HG02981 (cell line): ENCODE results near the gene IL1B.

Experiments used
- ATAC-seq: cut with Tn5 transposase; IDR thresholded peaks from one replicate; pipeline ENCODE4 v1.9.1; 2021; ENCODE audit warnings: mild to moderate bottlenecking, moderate library complexity; ENCODE audit not compliant: unreplicated experiment

IL1B gene

DNA sequence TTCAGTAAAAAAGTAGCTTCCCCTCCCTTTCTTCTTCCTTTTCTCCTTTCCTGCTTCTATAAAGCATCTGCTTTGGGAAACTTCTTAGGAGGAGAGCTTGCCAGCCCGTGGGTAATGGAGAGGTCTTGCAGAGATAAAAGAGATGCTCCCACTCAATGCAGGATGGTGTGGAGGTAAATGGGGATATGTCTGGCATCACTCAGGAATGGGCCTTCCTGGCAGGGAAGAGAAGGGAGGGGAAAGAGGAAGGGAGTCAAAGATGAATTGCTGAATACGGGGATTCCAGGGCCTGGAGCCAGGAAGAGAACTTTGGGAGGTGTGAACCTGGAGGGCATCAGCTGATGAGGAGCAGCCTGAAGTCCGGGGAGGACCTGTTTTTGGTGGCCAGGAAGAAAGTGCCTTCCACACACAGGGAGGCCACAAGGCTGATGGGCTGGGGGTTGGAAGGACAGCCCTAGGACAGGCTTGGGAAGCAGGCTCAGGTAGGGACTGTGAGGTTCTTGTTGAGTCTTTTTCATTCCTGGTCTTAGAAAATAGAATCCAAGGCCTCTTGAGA is 25.2 kb downstream of the IL1B start:
- ATAC-seq: no peak

DNA sequence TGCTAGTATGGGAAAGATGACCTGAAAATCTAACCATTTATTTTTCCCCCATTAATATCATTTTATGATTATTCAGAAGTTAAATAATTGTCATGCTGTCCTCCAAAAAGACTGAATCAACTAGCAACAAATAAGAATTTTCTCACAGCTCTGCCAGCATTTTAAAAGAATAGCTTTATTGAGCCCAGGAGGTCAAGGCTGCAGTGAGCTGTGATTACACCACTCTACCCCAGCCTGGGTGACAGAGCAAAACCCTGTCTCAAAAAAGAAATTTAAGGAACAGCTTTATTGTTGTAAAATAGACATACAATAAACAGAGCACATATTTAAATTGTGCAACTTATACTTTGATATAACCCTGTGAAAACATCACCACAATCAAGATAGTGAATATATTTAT is 27.5 kb downstream of the IL1B start:
- no peak for ATAC-seq

- no peak for ATAC-seq
These were observed 29.3 kb downstream of the IL1B start for GRCh38 chr2:112807233-112807807.

GRCh38 chr2:112805542-112805941 is 31.0 kb downstream of the IL1B start:
- ATAC-seq: no peak

DNA sequence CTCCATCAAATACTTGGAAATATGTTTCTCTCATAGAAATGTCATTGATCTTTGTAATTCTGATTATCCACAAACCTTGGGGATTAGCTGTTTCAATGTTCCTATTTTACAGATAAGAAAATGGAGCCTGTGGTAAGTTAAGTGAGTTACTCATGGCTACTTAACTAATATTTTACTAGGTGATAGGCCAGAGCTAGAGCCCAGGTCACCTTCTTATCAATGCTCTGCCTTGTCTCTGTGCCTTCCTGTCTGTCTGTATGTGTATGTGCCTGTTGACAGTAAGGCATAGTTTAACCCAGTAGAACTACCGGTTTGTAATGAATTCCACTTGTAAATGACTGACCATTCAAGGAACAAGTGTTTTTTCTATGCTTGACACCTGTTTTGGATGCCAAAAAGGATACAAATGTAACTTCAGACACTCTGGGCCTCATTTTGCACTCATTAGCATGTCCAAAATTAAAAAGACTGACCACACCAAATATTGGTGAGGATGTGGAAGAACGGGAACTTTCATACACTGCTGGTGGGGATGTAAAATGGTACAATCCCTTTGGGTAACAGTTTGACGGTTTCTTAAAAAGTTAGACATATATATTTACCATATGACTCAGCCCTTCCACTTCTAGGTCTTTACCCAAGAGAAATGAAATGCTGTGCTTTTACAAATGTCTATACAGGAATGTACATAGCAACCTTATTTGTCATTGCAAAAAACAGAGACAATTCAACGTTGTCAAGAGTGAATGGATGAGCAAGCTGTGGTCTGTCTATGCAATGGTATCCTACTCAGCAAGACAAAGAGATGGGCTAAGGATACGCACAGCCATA is 32.7 kb downstream of the IL1B start:
- no peak for ATAC-seq

GRCh38 chr2:112800881-112801583 is 35.5 kb downstream of the IL1B start:
- no peak for ATAC-seq

GRCh38 chr2:112798979-112799975 is 37.3 kb downstream of the IL1B start:
- no peak for ATAC-seq

- no peak for ATAC-seq
These were observed 40.1 kb downstream of the IL1B start for GRCh38 chr2:112796486-112796885.

DNA sequence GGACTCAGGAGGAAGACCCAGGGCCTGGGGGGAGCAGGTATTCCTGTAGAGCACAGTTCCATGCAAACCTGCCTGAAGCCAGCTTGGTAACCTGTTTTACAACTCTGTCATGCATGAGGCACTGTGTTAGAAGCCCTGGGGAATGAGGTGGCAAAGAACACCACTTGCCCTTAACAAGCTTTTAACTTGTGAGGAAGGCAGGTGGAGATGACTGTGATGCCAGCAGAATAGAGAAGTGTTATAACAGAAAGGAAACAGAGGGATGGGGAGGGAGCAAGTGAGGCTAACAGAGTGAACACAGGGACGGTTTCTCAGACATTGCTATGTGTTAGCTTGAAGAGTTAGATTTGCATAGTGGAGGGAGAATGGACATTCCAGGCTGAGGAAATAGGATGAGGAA is 40.8 kb downstream of the IL1B start:
- no peak for ATAC-seq

- ATAC-seq: no peak
These were observed 41.7 kb downstream of the IL1B start for GRCh38 chr2:112794841-112795240.

DNA sequence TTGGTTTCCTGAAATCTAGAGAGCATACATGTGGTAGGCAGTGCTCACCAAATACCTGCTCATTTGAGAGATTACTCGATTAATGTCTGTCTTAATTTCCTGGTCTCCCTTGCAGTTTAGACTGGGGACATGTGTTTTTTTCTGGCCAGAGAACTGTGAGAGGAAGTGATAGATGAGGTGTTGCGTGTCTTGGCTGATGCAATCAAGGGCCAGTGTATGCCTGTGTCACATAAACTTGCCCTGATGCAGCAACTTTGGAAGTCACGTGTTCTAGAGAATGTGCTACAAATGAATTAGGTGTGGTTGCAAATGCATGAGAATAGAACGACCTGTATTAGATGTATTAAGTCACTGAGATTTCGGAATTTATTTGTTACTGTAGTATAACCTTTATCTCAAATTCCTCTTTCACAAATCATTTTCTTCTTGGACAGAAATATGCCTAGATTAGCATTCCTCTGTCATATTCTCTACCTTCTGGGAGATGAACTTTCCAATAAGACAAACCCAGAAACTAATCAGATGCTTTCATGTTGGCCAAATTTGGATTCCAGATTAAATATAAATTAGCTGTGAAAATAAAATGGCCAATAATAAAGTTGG is 42.3 kb downstream of the IL1B start:
- ATAC-seq: no peak

GRCh38 chr2:112793449-112793978 is 43.1 kb downstream of the IL1B start:
- no peak for ATAC-seq

DNA sequence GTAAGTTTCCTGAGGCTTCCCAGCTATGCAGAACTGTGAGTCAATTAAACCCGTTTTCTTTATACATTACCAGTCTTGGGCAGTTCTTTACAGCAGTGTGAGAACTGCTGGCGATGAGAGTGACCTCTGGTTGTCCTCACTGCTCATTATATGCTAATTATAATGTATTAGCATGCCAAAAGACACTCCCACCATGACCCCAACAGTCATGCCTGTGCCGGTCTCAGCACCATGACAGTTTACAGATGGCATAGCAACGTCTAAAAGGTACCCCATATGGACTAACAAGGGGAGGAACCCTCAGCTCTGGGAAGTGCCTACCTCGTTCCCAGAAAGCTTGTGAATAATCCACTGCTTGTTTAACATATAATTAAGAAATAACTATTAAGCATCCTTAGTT is 44.2 kb downstream of the IL1B start:
- ATAC-seq: no peak

DNA sequence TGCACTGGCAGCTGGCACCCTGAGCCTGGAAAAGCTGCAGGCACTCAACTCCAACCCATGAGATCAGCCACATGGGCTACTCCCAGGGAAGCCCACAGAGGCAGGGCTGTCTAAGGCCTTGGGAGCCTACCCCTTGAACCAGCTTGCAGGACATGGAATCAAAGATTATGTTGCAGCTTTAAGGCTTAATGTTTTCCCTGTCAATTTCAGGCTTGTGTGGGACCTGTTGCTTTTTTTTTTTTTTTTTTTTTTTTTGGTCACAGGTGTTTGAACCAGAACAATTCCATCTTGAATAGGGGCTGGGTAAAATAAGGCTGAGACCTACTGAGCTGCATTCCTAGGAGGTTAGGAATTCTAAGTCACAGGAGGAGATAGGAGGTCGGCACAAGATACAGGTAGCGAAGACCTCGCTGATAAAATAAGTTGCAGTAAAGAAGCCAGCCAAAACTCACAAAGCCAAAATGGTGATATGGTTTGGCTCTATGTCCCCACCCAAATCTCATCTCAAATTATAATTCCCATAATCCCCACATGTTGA is 44.8 kb downstream of the IL1B start:
- ATAC-seq: no peak

DNA sequence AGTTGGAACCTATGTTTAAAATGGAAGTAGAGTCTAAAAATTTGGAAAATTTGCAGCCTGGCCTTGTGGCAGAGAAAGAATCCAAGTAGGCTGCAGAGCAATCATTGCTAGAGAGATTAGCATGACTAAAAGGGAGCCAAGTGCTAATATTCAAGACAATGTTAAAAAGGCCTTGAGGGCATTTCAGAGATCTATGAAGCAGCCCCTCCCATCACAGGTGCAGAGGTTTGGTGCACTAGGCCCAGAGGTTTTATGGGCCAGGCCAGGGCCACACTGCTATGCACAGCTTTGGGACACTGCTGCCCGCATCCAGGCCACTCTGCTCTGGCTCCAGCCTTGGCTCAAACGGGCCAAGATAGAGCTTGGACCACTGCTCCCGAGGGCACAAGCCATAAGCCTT is 45.6 kb downstream of the IL1B start:
- no peak for ATAC-seq

DNA sequence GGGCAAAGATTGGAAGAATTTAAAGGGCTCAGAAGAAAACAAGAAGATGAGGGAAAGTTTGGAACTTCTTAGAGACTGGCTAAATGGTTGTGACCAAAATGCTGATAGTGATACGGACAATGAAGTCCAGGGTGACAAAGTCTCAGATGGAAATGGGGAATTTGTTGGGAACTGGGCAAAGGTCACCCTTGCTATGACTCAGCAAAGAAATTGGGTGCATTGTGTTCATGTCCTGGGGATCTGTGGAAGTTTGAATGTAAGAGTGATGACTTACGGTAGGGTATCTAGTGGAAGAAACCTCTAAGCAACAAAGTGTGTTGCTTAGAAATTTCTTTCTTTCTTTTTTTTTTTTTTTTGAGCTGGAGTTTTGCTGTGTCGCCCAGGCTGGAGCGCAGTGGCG is 46.3 kb downstream of the IL1B start:
- ATAC-seq: no peak

GRCh38 chr2:112789186-112789585 is 47.4 kb downstream of the IL1B start:
- no peak for ATAC-seq

- no peak for ATAC-seq
These were observed 47.9 kb downstream of the IL1B start for GRCh38 chr2:112788653-112789052.

DNA sequence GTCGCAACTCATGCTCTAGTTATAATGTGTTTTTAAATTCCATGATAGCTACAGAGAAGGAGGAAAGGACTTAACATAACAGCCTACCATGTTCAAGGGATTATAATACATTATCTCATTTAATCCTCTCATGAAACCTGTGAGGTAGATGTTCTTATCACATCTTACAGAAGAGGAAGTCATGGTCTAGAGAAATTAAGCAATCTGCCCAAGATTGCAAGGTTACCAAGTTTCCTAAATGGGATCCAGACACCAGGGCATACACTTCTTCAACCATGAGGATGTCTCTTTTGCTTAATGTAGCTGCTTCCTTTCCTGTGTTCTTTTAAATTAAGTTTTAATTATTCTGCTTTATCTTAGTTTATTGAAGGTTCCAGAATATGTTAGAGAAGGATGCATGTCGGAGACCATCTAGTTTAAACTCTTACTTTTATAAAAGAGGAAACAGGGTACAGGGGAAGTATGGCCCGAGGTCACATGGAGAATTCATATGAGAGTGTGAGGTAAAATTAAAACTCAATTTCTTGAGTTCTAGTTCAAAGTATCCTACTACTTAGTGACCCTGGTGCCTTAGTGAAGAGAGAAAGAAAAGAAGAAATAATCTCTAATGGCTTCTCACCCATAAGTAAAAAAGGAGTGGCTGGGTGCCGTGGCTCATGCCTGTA is 48.7 kb downstream of the IL1B start:
- ATAC-seq: no peak
